GM23338 (cell line): ENCODE data around the gene ZMYND19. TPM values are rescaled to one million over a fixed set of nuclear protein-coding genes. Genes with fewer than 3 reads are reported as not detected.

Experiments used
- ATAC-seq: fragments of 200-7000 bp; cut with Tn5 transposase; 3 replicates; pipeline ENCODE4 v1.9.1; 2020
- DNase-seq: peaks from one replicate; pipeline ENCODE4 v3.0.0-alpha.2; 2015; ENCODE audit warnings: low spot score
- H2AFZ ChIP-seq: fragments of 200-600 bp; sonication (generic); 2 replicates; pipeline ENCODE4 v1.8.0; 2016; ENCODE audit warnings: antibody characterized with exemption, mild to moderate bottlenecking, moderate library complexity
- H3F3A ChIP-seq: fragments of 200-600 bp; sonication (generic); replicated peaks from 2 replicates; pipeline ENCODE4 v1.8.0; 2017; ENCODE audit warnings: antibody characterized with exemption, mixed run types, low read depth
- H3K27ac ChIP-seq: fragments of 200-600 bp; sonication (generic); 2 replicates; pipeline ENCODE4 v1.6.1; 2016; ENCODE audit warnings: low read depth
- H3K27me3 ChIP-seq: fragments of 200-600 bp; sonication (generic); 2 replicates; pipeline ENCODE4 v1.8.0; 2016; ENCODE audit warnings: mild to moderate bottlenecking, mixed run types, moderate library complexity; ENCODE audit not compliant: insufficient read depth
- H3K36me3 ChIP-seq: fragments of 200-600 bp; sonication (generic); 2 replicates; pipeline ENCODE4 v1.8.0; 2016; ENCODE audit warnings: mild to moderate bottlenecking; ENCODE audit not compliant: insufficient read depth
- H3K4me1 ChIP-seq: fragments of 200-600 bp; sonication (generic); 2 replicates; pipeline ENCODE4 v1.8.0; 2016; ENCODE audit warnings: mild to moderate bottlenecking, moderate library complexity; ENCODE audit not compliant: insufficient read depth
- H3K4me2 ChIP-seq: fragments of 200-600 bp; sonication (generic); 2 replicates; pipeline ENCODE4 v1.7.1; 2017; ENCODE audit warnings: mixed run types
- H3K4me3 ChIP-seq: fragments of 200-600 bp; sonication (generic); 2 replicates; pipeline ENCODE4 v1.6.1; 2016; ENCODE audit warnings: mixed run types
- H3K79me2 ChIP-seq: fragments of 200-600 bp; sonication (generic); replicated peaks from 2 replicates; pipeline ENCODE4 v1.8.0; 2017; ENCODE audit warnings: mild to moderate bottlenecking; ENCODE audit not compliant: insufficient read depth
- H3K9me2 ChIP-seq: fragments of 200-600 bp; sonication (generic); 2 replicates; pipeline ENCODE4 v1.8.0; 2017; ENCODE audit not compliant: insufficient read depth
- H4K20me1 ChIP-seq: fragments of 200-600 bp; sonication (generic); replicated peaks from 2 replicates; pipeline ENCODE4 v1.8.0; 2017; ENCODE audit warnings: mild to moderate bottlenecking; ENCODE audit not compliant: insufficient read depth
- H3K27ac Mint-ChIP-seq: 2 replicates; pipeline ENCODE4 v1.8.0; 2020; ENCODE audit warnings: inconsistent platforms, mild to moderate bottlenecking, moderate library complexity, mixed read lengths
- H3K27me3 Mint-ChIP-seq: 3 replicates; pipeline ENCODE4 v1.8.0; 2022; ENCODE audit warnings: low read depth, mild to moderate bottlenecking, moderate library complexity, mixed read lengths, inconsistent platforms; ENCODE audit not compliant: insufficient read depth, poor library complexity
- H3K36me3 Mint-ChIP-seq: 3 replicates; pipeline ENCODE4 v1.8.0; 2021; ENCODE audit warnings: low read depth, mild to moderate bottlenecking, inconsistent platforms, moderate library complexity, mixed read lengths
- H3K4me1 Mint-ChIP-seq: 3 replicates; pipeline ENCODE4 v1.8.0; 2020; ENCODE audit warnings: mild to moderate bottlenecking, inconsistent platforms, mixed read lengths
- H3K4me3 Mint-ChIP-seq: 3 replicates; pipeline ENCODE4 v1.8.0; 2021; ENCODE audit warnings: moderate library complexity, mild to moderate bottlenecking, inconsistent platforms, mixed read lengths
- H3K9me3 Mint-ChIP-seq: 3 replicates; pipeline ENCODE4 v1.8.0; 2020; ENCODE audit warnings: moderate library complexity, mild to moderate bottlenecking, inconsistent platforms, mixed read lengths
- CTCF ChIP-seq, 2 experiments: fragments of 200-600 bp in 1 of 2; sonication (generic) in 1 of 2; conservative IDR thresholded peaks; 2 replicates each; pipeline versions ENCODE4 v1.5.1 to v1.6.1; 2016 to 2017; ENCODE audit warnings: antibody characterized with exemption in 2 of 2, low read depth in 2 of 2, mild to moderate bottlenecking in 2 of 2, moderate library complexity in 1 of 2
- ETS1 ChIP-seq: IDR thresholded peaks from 2 replicates; pipeline ENCODE4 v1.6.1; 2016; ENCODE audit warnings: antibody characterized with exemption
- NANOG ChIP-seq: IDR thresholded peaks from 2 replicates; pipeline ENCODE4 v1.6.1; 2016; ENCODE audit warnings: antibody characterized with exemption, borderline replicate concordance
- POLR2AphosphoS5 ChIP-seq: IDR thresholded peaks from 2 replicates; pipeline ENCODE4 v1.6.1; 2016; ENCODE audit warnings: antibody characterized with exemption, low read depth
- REST ChIP-seq: IDR thresholded peaks from one replicate; pipeline ENCODE4 v1.6.1; 2018; ENCODE audit warnings: antibody characterized with exemption; ENCODE audit not compliant: unreplicated experiment
- STAT1 ChIP-seq: IDR thresholded peaks from one replicate; pipeline ENCODE4 v1.6.1; 2016; ENCODE audit warnings: antibody characterized with exemption; ENCODE audit not compliant: unreplicated experiment
- ZNF114 ChIP-seq: fragments of 250-450 bp; sonication (Bioruptor Pico); IDR thresholded peaks from 2 replicates; pipeline ENCODE4 v1.5.0; 2020; ENCODE audit warnings: mild to moderate bottlenecking, moderate library complexity
- ZNF462 ChIP-seq: fragments of 250-450 bp; sonication (Bioruptor Pico); IDR thresholded peaks from 2 replicates; pipeline ENCODE4 v1.5.0; 2020; ENCODE audit warnings: mild to moderate bottlenecking, moderate library complexity
- polyA plus RNA-seq: library from polyadenylated mRNA; unstranded; fragments of >200 nt; fragmentation: Nextera tagmentation; extraction: Ambion mirVana; gene quantifications from 2 replicates; pipeline ENCODE4 v1.2.1, GENCODE V29; 2016
- total RNA-seq: library from RNA; depleted of rRNA; stranded (reverse); fragments of >200 nt; shearing (Covaris generic); gene quantifications from 2 replicates; pipeline ENCODE4 v1.2.3, GENCODE V29; 2014

The ZMYND19 gene
- total and polyA plus RNA-seq, 2 experiments from 2014 or later = 25.8 to 58.5 TPM

- Histone ChIP-seq H2AFZ (no peak overlapping the region), H3K36me3 (peaks cover 29% of the 10 kb centered on the region), H3K27ac (no peak overlapping the region), H3F3A (peaks cover 12% of the 10 kb centered on the region; the same call in 1 of the 2 replicates), H4K20me1 (peaks cover 23% of the 10 kb centered on the region; the same call in 1 of the 2 replicates), H3K4me2 (no peak overlapping the region), H3K4me3 (no peak overlapping the region), H3K27me3 (no peaks in the 10 kb centered on the region), H3K4me1 (peaks cover 11% of the 10 kb centered on the region), H3K9me2 (no peaks in the 10 kb centered on the region), H3K79me2 (peaks cover 44% of the 10 kb centered on the region)
- TF ChIP-seq STAT1 = no peak
- TF ChIP-seq REST = no peak
- no peak for TF ChIP-seq ZNF114 (CRISPR knock-in tag)
- TF ChIP-seq POLR2AphosphoS5 = no peak
- no peak for TF ChIP-seq ETS1
- no peak for TF ChIP-seq ZNF462 (CRISPR knock-in tag)
- TF ChIP-seq CTCF (conservative IDR thresholded peaks at IDR 0.05; ENCODE audit: low read depth in 2 of 2) = no peak
- no peak for TF ChIP-seq NANOG
- Mint-ChIP-seq H3K9me3 (no peaks in the 10 kb centered on the region), H3K27me3 (peaks cover 13% of the 10 kb centered on the region), H3K4me3 (no peak overlapping the region), H3K4me1 (peaks cover 9% of the 10 kb centered on the region), H3K36me3 (peaks cover 63% of the 10 kb centered on the region), H3K27ac (no peak overlapping the region)
- no peak for ATAC-seq
- no peak for DNase-seq
Measured at GRCh38 chr9:137574192-137574591, 16.1 kb downstream of the ZMYND19 start.
